GM12864 (cell line): ENCODE results near the gene SLC2A4.

Experiments
- DNase-seq: peaks from one replicate; pipeline ENCODE4 v3.0.0-alpha.2; 2011; ENCODE audit warnings: low read depth
- H3K4me3 ChIP-seq: 2 replicates; pipeline ENCODE4 v1.5.1; 2011; ENCODE audit warnings: mild to moderate bottlenecking, low read depth, low read length, control low read depth
- TF ChIP-seq, protein P1 (sequence below): IDR thresholded peaks from 2 replicates; pipeline ENCODE4 v1.5.1; 2011; ENCODE audit warnings: low read depth, mild to moderate bottlenecking, moderate library complexity, low read length, control low read depth, inconsistent platforms; ENCODE audit errors: missing control alignments

The SLC2A4 gene

DNA sequence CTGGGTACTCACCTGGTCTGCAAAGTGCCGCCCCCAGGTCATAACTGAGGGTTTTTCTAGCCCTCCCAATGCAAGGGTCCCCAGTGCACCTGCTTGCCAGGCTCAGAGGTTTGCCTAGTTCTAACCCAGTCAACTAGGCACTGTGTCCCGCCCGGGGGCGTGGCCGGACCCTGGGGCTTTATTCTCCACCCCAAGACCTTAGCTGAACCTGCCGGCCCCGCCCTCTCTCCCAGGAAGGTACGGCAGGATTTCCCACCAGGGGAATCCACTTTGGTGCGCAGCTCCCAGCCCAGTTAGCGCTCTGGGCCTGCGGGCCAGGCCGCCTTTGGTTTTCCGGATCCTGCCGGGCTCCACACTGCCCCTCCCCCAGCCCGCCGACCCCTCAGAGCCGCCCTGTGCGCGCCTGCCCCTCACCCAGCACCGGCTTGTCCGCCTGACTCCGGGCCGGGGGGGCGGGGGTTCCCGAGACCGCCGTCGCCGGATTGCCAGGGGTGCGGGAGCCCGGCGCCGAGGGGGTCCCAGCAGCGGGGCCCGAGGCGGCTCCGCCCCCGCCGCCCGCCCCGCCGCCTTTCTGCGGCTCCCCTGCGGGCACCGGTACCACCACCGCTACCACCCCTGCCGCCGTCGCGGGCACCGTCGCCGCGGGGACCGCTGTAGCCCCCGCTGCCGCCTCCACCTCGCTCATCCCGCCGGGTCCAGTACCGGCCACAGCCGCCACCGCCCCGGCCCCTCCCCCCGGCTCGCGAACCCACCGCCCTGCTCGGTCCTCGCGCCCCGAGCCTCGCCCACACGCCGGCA is 12.5 kb downstream of the SLC2A4 start:
- no peak for DNase-seq
- no peak overlapping the region for H3K4me3 ChIP-seq

DNA sequence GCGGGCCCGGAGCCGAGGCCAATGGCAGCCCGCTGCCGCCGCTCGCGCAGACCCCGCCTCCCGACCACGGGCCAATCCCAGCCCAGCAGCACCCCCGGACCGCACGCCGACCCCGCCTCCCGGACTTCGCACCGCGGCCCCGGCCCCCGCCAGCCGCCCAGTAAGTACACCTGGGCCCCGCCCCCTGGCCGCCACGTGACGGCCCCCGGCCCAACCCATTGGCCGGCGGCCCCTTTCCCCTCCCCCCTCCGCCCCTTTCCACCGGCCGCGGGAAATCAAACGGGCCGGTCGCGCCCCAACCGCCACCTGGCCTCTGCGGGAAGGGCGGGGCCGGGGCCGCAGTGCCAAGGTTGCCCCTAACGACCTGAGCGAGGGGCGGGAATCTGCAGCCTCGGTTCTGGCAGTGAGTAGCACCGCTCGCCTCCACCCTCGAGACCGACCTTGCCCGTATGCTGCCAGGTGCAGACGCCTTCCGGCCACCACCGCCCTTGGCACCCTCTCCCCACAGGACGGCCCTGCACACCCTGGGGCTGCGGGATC is 13.2 kb downstream of the SLC2A4 start, which contains the start of gene YBX2:
Gene YBX2, minus strand, starts transcription at position 26 of the 540 bp plus-strand sequence. CDS start 139 bp downstream, outside the sequence.
- TF ChIP-seq, protein P1, sequence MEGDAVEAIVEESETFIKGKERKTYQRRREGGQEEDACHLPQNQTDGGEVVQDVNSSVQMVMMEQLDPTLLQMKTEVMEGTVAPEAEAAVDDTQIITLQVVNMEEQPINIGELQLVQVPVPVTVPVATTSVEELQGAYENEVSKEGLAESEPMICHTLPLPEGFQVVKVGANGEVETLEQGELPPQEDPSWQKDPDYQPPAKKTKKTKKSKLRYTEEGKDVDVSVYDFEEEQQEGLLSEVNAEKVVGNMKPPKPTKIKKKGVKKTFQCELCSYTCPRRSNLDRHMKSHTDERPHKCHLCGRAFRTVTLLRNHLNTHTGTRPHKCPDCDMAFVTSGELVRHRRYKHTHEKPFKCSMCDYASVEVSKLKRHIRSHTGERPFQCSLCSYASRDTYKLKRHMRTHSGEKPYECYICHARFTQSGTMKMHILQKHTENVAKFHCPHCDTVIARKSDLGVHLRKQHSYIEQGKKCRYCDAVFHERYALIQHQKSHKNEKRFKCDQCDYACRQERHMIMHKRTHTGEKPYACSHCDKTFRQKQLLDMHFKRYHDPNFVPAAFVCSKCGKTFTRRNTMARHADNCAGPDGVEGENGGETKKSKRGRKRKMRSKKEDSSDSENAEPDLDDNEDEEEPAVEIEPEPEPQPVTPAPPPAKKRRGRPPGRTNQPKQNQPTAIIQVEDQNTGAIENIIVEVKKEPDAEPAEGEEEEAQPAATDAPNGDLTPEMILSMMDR: no peak
- no peak for DNase-seq
- H3K4me3 ChIP-seq: peak within 1 kb of the TSS; percentile 34

More for the DNA sequence above, 12.5 kb downstream of the SLC2A4 start:
- TF ChIP-seq, protein P1: no peak

DNA sequence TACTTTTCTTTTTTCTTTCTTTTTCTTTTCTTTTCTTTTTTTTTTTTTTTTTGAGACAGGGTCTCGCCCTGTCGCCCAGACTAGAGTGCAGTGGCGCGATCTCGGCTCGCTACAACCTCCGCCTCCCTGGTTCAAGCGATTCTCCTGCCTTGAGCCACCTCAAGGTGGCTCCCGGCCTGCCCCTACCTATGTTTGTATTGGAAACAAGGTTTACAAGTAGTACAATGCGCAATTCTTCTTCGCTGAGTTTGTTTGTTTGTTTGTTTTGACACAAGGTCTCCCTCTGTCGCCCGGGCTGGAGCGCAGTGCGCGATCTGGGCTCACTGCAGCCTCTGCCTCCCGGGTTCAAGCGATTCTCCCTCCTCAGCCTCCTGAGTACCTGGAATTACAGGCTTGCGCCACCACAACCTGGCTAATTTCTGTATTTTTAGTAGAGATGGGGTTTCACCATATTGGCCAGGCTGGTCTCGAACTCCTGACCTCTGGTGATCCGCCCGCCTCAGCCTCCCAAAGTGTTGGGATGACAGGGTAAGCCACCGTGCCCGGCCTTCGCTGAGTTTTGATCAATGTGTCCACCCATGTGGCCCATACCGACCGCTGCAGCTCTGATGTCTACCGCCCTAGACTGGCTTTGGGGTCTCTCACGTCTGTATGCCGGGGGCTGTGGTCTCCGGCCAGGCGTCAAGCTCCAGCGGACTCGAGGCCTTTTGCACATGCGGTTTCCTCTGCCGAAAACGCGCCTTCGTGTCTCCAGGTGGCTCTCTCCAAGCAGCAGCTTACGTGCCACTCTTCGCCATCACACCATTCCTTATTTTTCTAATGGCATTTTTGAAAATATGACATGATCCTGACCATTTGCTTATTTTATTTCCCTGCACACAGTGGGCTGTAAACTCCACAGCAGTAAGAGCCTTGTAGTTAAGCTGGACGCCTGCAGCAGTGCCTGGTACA is 14.0 kb downstream of the SLC2A4 start:
- DNase-seq: no peak
- TF ChIP-seq, protein P1: peak; percentile 8
- H3K4me3 ChIP-seq: peak overlapping the region; percentile 34

DNA sequence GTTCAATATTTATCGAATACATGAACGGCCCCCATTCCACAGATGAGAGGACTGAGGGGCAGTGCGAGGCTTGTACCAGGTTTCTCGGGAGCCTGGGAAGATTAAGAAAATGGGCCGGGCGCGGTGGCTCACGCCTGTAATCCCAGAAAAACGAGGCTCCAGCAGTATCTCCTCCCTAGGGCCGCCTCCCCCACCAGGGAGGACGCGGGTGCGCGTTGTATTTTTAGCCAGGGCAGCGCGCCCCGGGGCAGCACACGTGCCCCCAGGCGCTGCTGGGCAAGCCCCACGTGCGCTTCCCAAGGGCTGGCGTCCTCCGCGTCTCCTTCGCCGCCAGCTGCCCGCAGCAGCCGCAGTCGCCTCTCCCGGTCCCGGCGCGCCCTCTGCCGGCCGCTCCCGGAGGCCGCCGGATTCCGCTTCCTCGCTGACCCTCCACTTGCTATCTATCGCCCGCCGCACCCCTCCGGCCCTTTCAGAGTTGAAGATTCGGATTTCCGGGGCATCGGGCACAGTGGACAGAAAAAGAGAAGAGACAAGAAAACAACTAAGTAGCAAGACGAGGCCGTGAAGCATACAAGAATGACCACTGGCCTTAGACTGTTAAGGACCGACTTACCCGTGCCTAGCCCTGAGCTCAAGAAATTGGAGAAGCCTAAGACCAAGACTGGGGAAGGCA is 14.8 kb downstream of the SLC2A4 start:
- no peak for DNase-seq
- TF ChIP-seq, protein P1: peak; percentile 83
- H3K4me3 ChIP-seq: no peak overlapping the region

DNA sequence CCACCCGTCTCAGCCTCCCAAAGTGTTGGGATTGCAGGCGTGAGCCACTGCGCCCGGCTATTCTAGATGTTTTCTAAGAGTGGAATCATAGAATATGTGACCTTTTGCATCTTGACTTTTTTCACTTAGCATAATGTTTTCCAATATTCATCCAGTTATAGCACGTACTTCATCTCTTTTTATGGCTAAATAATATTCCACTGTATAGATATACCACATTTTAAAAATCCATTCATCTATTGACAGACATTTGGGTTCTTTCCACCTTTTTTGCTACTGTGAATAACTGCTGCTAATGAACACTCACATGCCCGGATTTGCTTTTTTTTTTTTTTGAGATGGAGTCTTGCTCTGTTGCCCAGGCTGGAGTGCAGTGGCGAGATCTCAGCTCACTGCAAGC is 22.7 kb downstream of the SLC2A4 start:
- no peak overlapping the region for H3K4me3 ChIP-seq
- TF ChIP-seq, protein P1: no peak
- DNase-seq: no peak
